ENCODE data around the gene CNEP1R1. TPM values are rescaled to one million over a fixed set of nuclear protein-coding genes. Genes with fewer than 3 reads are reported as not detected.

Gene CNEP1R1
- total RNA-seq, 3 donors from 2014 or later: 19.3 to 20.8 (median 20.3) TPM

DNA sequence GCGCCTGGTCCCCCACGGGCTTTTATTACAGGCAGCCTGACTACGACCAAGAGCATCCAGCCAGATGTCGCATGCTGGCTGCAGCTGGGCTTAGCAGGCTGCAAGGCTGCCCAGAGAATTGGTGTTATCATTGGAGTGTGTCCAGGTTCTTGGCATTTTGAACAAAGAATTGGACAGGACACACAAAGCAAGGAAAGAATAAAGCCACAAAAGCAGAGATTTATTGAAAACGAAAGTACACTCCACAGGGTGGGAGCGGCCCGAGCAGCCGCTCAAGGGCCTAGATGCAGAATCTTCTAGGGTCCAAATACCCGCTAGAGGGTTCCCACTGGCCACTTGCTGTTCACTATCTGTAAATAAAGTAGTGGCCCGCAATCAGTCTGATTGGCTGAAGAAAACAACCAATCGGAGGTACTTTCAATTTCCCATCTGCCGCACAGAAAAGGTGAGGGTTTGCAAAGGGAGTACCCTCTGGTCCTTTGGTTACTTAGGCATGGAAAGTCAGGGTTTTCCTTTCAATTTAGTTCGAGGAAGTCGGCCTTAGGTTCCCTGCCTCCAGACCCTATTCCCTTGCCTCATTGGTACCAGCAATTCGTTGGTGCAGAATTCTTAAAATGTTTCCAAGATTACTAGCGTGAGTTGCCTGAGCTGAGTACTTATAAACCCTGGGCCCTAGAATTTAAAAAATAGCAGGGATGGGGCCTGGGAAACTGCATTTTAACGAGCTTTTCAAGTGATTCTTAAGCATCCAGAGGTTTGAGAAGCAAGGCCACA is 38.5 kb upstream of the CNEP1R1 start:
- DNase-seq: no peak
- TF ChIP-seq CTCF (IDR thresholded peaks at IDR 0.05): no peak
- H3K4me3 ChIP-seq: no peak overlapping the region

DNA sequence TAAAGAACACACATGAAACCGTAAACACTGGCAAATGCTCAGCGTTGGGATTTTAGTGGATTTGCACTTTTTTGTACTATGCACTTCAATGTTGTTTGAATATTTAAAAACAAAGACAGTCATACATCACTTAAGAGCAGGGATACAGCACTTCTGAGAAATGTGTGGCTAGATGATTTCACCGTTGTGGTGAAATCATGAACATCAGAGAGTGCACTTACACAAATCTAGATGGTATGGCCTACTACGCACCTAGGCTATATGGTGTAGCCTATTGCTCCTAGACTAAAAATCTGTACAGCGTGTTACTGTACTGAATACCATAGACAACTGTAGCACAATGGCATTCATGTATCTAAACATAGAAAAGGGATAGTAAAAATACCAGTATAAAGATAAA is 37.6 kb upstream of the CNEP1R1 start:
- H3K4me1 ChIP-seq (ENCODE audit: low read depth): no peaks in the 10 kb centered on the region
- intact Hi-C loops (cut with DNase I, micrococcal nuclease): no loop called here
- no peak overlapping the region for H3K4me3 ChIP-seq
- no peaks in the 10 kb centered on the region for H3K36me3 ChIP-seq (ENCODE audit: low read depth)
- DNase-seq: no peak
- TF ChIP-seq CTCF (IDR thresholded peaks at IDR 0.05): no peak
- ATAC-seq: no peak
- H3K9me3 ChIP-seq: no peaks in the 10 kb centered on the region

More for the DNA sequence above, 38.5 kb upstream of the CNEP1R1 start:
- intact Hi-C loops (cut with DNase I, micrococcal nuclease): no loop called here
- ATAC-seq: no peak
- no peaks in the 10 kb centered on the region for H3K9me3 ChIP-seq
- no peaks in the 10 kb centered on the region for H3K4me1 ChIP-seq (ENCODE audit: low read depth)
- H3K36me3 ChIP-seq (ENCODE audit: low read depth): no peaks in the 10 kb centered on the region

DNA sequence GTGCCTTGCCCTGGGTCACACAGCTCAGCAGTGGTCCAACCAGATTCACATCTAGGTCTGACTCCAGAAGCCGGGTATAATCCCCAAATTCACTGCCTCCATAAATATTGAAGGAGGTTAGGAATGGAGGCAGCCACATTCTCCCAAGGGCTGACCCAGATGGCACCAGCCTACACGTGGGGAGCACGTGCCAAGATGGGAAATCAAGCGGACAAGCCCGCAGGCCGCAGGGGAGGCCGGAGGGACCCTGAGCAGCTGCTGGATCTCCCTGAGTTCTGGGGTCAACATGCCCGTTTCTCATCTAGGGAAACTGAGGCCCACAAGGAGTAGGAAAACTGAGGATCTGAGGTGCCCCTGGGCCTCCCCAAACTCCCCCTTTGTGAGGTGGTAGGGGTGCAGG is 32.2 kb upstream of the CNEP1R1 start:
- intact Hi-C loops (cut with DNase I, micrococcal nuclease): no loop called here
- TF ChIP-seq CTCF (IDR thresholded peaks at IDR 0.05): no peak
- DNase-seq: no peak
- Histone ChIP-seq H3K36me3 (ENCODE audit: low read depth) (no peaks in the 10 kb centered on the region), H3K4me3 (no peak overlapping the region), H3K4me1 (ENCODE audit: low read depth) (no peaks in the 10 kb centered on the region), H3K9me3 (no peaks in the 10 kb centered on the region)
- no peak for ATAC-seq

- DNase-seq: no peak
- Histone ChIP-seq H3K9me3 (no peaks in the 10 kb centered on the region), H3K4me3 (no peak overlapping the region), H3K36me3 (ENCODE audit: low read depth) (no peaks in the 10 kb centered on the region), H3K4me1 (ENCODE audit: low read depth) (no peaks in the 10 kb centered on the region)
- no peak for TF ChIP-seq CTCF (IDR thresholded peaks at IDR 0.05)
- intact Hi-C loops (cut with DNase I, micrococcal nuclease): no loop called here
- no peak for ATAC-seq
Measured at GRCh38 chr16:49993579-49993978, 31.4 kb upstream of the CNEP1R1 start.

GRCh38 chr16:49994006-49994405 is 31.0 kb upstream of the CNEP1R1 start:
- TF ChIP-seq CTCF (IDR thresholded peaks at IDR 0.05): no peak
- no peak for ATAC-seq
- Histone ChIP-seq H3K36me3 (ENCODE audit: low read depth) (no peaks in the 10 kb centered on the region), H3K4me1 (ENCODE audit: low read depth) (no peaks in the 10 kb centered on the region), H3K4me3 (no peak overlapping the region), H3K9me3 (no peaks in the 10 kb centered on the region)
- no peak for DNase-seq
- intact Hi-C loops (cut with DNase I, micrococcal nuclease): no loop called here
